Kidney (tissue), 14 donors: ENCODE measurements around the gene SLC9A8. TPM values are rescaled to one million over a fixed set of nuclear protein-coding genes. Genes with fewer than 3 reads are reported as not detected.

Experiments used
- DNase-seq, 5 donors: peaks; one replicate each; pipeline ENCODE4 v3.0.0-alpha.2; 2013 to 2020
- FAIRE-seq: peaks from 2 replicates; lab custom pipeline; 2012; peaks lifted over from hg19 to GRCh38; lab: Jason Lieb, UNC
- H3K27ac ChIP-seq, 2 donors: one replicate each; pipeline ENCODE4 v1.7.0; 2013; ENCODE audit warnings: low read depth in 2 of 2, low read length in 2 of 2, inconsistent platforms in 1 of 2
- H3K27me3 ChIP-seq: one replicate; pipeline ENCODE4 v1.7.1; 2013; ENCODE audit warnings: low read length, inconsistent platforms; ENCODE audit not compliant: control insufficient read depth, insufficient read depth
- H3K36me3 ChIP-seq, 3 donors: one replicate each; pipeline versions ENCODE4 v1.7.0 to v1.7.1; 2013; ENCODE audit warnings: low read length in 3 of 3, control low read depth in 1 of 3, inconsistent platforms in 1 of 3; ENCODE audit not compliant: insufficient read depth in 3 of 3, control insufficient read depth in 2 of 3
- H3K4me1 ChIP-seq, 3 donors: one replicate each; pipeline versions ENCODE4 v1.7.0 to v1.7.1; 2013; ENCODE audit warnings: low read length in 3 of 3, inconsistent platforms in 1 of 3, low read depth in 1 of 3; ENCODE audit not compliant: control insufficient read depth in 2 of 3, insufficient read depth in 2 of 3
- H3K4me3 ChIP-seq, 3 donors: one replicate each; pipeline versions ENCODE4 v1.7.0 to v1.8.1; 2013; ENCODE audit warnings: low read length in 3 of 3, control low read depth in 1 of 3, inconsistent platforms in 1 of 3
- H3K9ac ChIP-seq, 3 donors: one replicate each; pipeline versions ENCODE4 v1.7.0 to v1.7.1; 2013; ENCODE audit warnings: low read length in 3 of 3, control low read depth in 1 of 3, inconsistent platforms in 1 of 3
- H3K9me3 ChIP-seq, 3 donors: one replicate each; pipeline versions ENCODE4 v1.7.0 to v1.7.1; 2013; ENCODE audit warnings: low read length in 3 of 3, control low read depth in 1 of 3, inconsistent platforms in 1 of 3; ENCODE audit not compliant: control insufficient read depth in 2 of 3, insufficient read depth in 1 of 3
- intact Hi-C: fragments of 100-400 bp; cut with DNase I; formaldehyde crosslinking; loops from one replicate; pipeline ENCODE4 v1.11.1; 2022
- polyA plus RNA-seq: library from polyadenylated mRNA; stranded (reverse); fragments of 350-450 nt; fragmentation: Illumina TruSeq; extraction: RNeasy Lipid Tissue Mini Kit (QIAGEN cat#74804); gene quantifications from one replicate; pipeline ENCODE4 v1.2.3, GENCODE V29; 2014; ENCODE audit warnings: low read depth, low replicate concordance; ENCODE audit not compliant: insufficient read depth
- total RNA-seq: library from RNA; stranded (reverse); fragmentation: NEBNext Ultra II Directional; extraction: Animal tissue kit (Norgen Biotek cat#: 25700); gene quantifications from one replicate; pipeline ENCODE4 v1.2.1, GENCODE V29; 2021
- TF ChIP-seq, protein P1 (sequence below): IDR thresholded peaks from 3 replicates; pipeline ENCODE4 v1.5.1; 2012; ENCODE audit warnings: mild to moderate bottlenecking, moderate library complexity, borderline replicate concordance; ENCODE audit not compliant: insufficient read depth; ENCODE audit errors: extremely low read depth
- donor health status: control.
- donor health status: control.
- donor health status: control.
- donor health status: control.
- donor health status: control.
- donor health status: DM: yes; HTN: yes; CAD: no.
- donor health status: Normal renal cell carcinoma (clear cell type).

The SLC9A8 gene
- total and polyA plus RNA-seq, 2 donors from 2014 or later = 4.5 to 22.4 TPM

DNA sequence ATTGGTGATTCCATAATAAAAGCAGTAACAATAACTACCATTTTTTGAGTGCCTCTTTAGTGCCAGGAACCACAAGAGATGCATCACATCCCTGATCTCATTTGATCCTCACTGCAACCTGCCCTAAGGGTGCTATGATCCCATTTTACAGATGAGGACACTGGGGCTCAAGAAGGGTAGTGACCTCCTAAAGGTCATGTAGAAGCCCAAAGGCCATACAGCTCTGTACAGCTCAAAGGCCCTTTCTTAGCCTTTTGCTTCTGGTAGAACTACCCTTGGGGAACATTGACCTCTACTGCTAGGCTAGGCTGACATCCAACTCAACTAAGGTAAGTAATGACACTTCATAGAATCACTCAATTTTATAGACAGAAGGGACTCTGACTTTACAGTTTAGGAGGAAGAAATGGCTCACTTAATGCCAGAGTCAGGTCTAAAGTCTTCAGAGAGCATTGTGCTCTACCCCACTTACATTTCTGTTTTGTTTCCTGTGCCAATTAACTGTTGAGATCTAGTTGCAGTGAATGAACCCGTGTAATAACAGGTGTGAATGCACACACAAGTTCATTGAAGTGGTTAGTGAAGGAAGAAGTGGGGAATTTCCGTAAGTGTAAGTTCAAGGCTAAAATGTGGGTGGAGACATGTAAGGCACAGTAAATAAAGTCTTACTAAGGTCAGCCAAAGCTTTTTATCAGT lies 10.7 kb downstream of the SLC9A8 start:
- intact Hi-C loops = no loop called here
- no peak for FAIRE-seq
- Histone ChIP-seq H3K36me3 (peaks cover 9 to 25% (median 11%) of the 10 kb centered on the region in 3 donors), H3K4me1 (peaks cover 0 to 17% (median 10%) of the 10 kb centered on the region in 3 donors), H3K4me3 (peak overlapping the region in 1 of 3 donors; percentile 10), H3K27me3 (no peaks in the 10 kb centered on the region), H3K27ac (peak overlapping the region; percentile 38 to 51), H3K9me3 (no peaks in the 10 kb centered on the region), H3K9ac (peak overlapping the region in 1 of 3 donors; percentile 8)
- peak in 2 of 5 donors; percentile 22 to 36 for DNase-seq
- TF ChIP-seq, protein P1, sequence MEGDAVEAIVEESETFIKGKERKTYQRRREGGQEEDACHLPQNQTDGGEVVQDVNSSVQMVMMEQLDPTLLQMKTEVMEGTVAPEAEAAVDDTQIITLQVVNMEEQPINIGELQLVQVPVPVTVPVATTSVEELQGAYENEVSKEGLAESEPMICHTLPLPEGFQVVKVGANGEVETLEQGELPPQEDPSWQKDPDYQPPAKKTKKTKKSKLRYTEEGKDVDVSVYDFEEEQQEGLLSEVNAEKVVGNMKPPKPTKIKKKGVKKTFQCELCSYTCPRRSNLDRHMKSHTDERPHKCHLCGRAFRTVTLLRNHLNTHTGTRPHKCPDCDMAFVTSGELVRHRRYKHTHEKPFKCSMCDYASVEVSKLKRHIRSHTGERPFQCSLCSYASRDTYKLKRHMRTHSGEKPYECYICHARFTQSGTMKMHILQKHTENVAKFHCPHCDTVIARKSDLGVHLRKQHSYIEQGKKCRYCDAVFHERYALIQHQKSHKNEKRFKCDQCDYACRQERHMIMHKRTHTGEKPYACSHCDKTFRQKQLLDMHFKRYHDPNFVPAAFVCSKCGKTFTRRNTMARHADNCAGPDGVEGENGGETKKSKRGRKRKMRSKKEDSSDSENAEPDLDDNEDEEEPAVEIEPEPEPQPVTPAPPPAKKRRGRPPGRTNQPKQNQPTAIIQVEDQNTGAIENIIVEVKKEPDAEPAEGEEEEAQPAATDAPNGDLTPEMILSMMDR = no peak

DNA sequence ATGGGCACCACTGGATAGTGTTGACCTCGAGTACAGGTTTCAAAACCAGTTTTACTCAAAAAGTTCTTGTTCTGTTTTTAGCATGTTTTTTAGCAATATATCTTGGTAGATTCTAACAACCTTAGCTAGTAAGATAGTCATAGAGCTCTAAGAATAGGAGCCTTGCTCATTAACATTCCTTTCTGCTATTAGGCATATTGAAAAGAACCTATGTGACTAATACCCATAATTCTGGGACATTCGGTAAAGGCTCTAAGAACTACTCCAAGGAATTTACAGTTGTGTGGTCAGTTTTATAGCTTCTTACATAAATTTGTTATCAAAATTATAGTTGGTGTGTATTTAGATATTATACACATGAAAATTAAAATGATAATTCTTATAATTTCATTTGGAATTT lies 11.6 kb downstream of the SLC9A8 start:
- Histone ChIP-seq H3K9me3 (no peaks in the 10 kb centered on the region), H3K9ac (no peak overlapping the region), H3K27me3 (no peaks in the 10 kb centered on the region), H3K36me3 (peaks cover 9 to 25% (median 11%) of the 10 kb centered on the region in 3 donors), H3K4me1 (peaks cover 0 to 17% (median 10%) of the 10 kb centered on the region in 3 donors), H3K27ac (peak overlapping the region in 1 of 2 donors; percentile 37), H3K4me3 (peak overlapping the region in 2 of 3 donors; percentile 7 to 42)
- DNase-seq (no peak), FAIRE-seq (no peak)
- intact Hi-C loops = no loop called here
- TF ChIP-seq, protein P1 = no peak

- no peaks in the 10 kb centered on the region for H3K9me3 ChIP-seq
- no peak for DNase-seq
- H3K36me3 ChIP-seq = peaks cover 6 to 18% (median 9%) of the 10 kb centered on the region in 3 donors
- TF ChIP-seq, protein P1 = no peak
- peak overlapping the region in 1 of 2 donors; percentile 23 for H3K27ac ChIP-seq
- peaks cover 0 to 17% (median 10%) of the 10 kb centered on the region in 3 donors for H3K4me1 ChIP-seq
- H3K27me3 ChIP-seq = no peaks in the 10 kb centered on the region
- peak overlapping the region in 2 of 3 donors; percentile 7 to 42 for H3K4me3 ChIP-seq
- intact Hi-C loops = no loop called here
- no peak for FAIRE-seq
- H3K9ac ChIP-seq = no peak overlapping the region
Measured at GRCh38 chr20:49825521-49826033, 12.9 kb downstream of the SLC9A8 start.
